ENCODE data around the gene PHF21A. TPM values are rescaled to one million over a fixed set of nuclear protein-coding genes. Genes with fewer than 3 reads are reported as not detected.

PHF21A gene
- total RNA-seq, 1 donor from 2014 or later = 35.7 TPM

DNA sequence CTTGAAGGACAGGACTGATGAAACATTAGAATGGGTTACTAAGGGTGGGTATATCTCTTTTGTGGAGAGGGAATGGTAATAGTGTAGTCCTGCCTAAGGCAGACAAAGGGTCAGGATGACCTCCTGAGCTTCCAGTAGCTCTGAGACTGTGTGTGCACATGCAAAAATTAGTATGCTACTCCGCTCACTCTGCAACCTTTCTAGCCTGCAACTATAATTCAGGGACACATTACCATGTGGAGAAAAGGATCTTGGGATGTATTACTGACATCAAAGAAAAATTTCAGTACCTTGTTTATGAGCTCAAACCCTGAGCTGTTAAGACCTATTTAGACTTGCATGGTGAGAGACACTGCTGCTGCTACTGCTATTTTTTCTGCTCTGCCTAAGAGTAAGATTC, 173.4 kb downstream of the PHF21A start:
- DNase-seq (ENCODE audit: low spot score) = no peak
- H3K4me3 Mint-ChIP-seq (ENCODE audit: low read depth) = no peak overlapping the region
- H3K27me3 Mint-ChIP-seq (ENCODE audit: low read depth) = no peaks in the 10 kb centered on the region
- no peaks in the 10 kb centered on the region for H3K4me1 Mint-ChIP-seq (ENCODE audit: low read depth)
- intact Hi-C loops (cut with micrococcal nuclease) = no loop called here
- H3K9me3 Mint-ChIP-seq = no peaks in the 10 kb centered on the region
- peaks cover 31% of the 10 kb centered on the region for H3K36me3 Mint-ChIP-seq (ENCODE audit: low read depth)
- no peak overlapping the region for H3K27ac Mint-ChIP-seq

DNA sequence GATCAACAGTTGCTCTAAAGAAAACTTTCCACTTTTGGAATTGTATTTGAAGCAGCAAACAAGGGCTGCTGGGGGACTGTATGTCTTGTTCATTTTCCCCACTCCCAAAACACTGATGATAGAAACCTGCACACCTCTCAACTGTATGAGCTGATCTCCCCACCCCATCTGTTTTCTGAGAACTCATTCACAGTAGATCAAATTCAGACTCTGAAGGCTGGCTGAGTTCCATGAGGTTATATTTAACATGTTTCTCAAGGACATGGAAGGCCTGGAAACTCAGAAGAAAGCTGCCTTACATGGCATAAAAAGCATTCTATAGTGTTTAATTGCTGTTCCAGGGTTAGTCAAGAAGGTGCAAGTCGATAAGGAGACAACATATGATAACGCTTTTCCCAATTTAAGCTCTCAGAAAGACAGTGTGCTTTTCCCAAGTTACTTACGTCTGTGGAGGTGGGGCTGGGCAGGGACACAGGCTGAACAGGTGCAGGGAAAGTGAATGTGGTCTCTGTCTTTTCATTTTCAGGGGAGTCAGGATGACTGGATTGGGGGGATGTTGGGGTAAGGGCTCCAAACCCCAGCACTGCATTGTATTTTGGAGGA, 175.8 kb downstream of the PHF21A start:
- Mint-ChIP-seq H3K4me1 (ENCODE audit: low read depth) (no peaks in the 10 kb centered on the region), H3K36me3 (ENCODE audit: low read depth) (peaks cover 37% of the 10 kb centered on the region), H3K4me3 (ENCODE audit: low read depth) (no peak overlapping the region), H3K27ac (no peak overlapping the region), H3K27me3 (ENCODE audit: low read depth) (no peaks in the 10 kb centered on the region), H3K9me3 (no peaks in the 10 kb centered on the region)
- intact Hi-C loops (cut with micrococcal nuclease) = no loop called here
- no peak for DNase-seq (ENCODE audit: low spot score)

DNA sequence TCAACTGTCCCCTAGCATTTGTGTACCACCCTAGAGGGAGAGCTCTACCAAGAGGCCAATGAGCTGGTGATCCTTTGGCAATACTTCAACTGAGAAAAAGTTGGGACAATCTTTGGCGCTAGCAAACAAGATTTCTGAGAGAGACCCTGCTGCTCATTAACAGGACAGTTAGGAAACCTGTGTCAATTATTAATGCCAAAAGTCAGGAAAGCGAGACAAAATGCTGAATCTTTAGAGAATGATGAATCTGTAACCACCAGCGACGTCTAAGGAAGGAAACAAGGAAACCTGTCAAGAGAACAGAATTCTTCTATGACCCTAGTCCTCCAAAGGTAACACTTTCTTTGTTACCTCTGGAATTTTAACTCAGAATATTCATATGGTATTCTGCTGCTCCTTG, 178.9 kb downstream of the PHF21A start:
- Mint-ChIP-seq H3K27ac (no peak overlapping the region), H3K9me3 (no peaks in the 10 kb centered on the region), H3K4me1 (ENCODE audit: low read depth) (no peaks in the 10 kb centered on the region), H3K27me3 (ENCODE audit: low read depth) (no peaks in the 10 kb centered on the region), H3K36me3 (ENCODE audit: low read depth) (peaks cover 23% of the 10 kb centered on the region), H3K4me3 (ENCODE audit: low read depth) (no peak overlapping the region)
- intact Hi-C loops (cut with micrococcal nuclease) = no loop called here
- DNase-seq (ENCODE audit: low spot score) = no peak

DNA sequence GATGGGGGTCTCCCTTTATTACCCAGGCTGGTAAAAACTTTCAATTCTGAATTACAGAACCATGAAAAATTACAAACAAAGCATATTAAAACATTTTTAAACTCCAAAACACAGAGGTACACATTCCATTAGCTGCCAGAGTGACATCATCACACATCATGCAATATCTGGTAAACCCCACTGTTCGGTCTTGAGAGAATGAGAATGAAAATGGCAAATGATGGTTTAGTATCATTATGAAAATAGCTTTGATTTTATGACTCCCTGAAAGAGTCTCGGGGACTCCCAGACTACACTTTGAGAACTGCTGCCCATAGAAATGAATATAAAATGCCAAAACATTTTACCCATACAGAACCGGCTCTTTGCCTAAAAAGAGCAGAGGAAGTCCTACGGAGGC, 180.0 kb downstream of the PHF21A start:
- Mint-ChIP-seq H3K4me1 (ENCODE audit: low read depth) (no peaks in the 10 kb centered on the region), H3K4me3 (ENCODE audit: low read depth) (no peak overlapping the region)
- intact Hi-C loops (cut with micrococcal nuclease) = no loop called here

DNA sequence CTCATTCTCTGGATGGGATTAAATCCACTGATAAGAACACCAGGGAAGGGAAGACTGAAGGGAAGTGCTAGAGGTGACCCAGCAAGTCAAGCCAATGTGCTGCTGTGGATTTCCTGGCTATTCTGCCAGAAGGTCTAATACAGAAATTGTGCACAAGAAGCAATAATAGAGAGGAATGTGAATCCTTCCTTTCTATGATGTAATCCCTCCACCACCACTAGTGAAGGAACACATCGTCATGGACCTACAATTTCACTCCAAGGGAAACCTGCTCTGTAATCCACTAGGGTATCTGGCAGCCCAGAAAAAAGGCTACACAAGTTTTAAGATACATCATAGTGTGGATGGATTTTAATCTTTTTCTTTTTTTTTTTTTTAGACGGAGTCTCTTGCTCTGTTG, 181.4 kb downstream of the PHF21A start:
- H3K4me3 Mint-ChIP-seq (ENCODE audit: low read depth) = no peak overlapping the region
- H3K36me3 Mint-ChIP-seq (ENCODE audit: low read depth) = peaks cover 19% of the 10 kb centered on the region
- intact Hi-C loops (cut with micrococcal nuclease) = no loop called here
- no peaks in the 10 kb centered on the region for H3K27me3 Mint-ChIP-seq (ENCODE audit: low read depth)
- no peak for DNase-seq (ENCODE audit: low spot score)
- H3K27ac Mint-ChIP-seq = no peak overlapping the region
- no peaks in the 10 kb centered on the region for H3K4me1 Mint-ChIP-seq (ENCODE audit: low read depth)
- H3K9me3 Mint-ChIP-seq = no peaks in the 10 kb centered on the region

More for the DNA sequence above, 180.0 kb downstream of the PHF21A start:
- no peaks in the 10 kb centered on the region for H3K27me3 Mint-ChIP-seq (ENCODE audit: low read depth)
- H3K9me3 Mint-ChIP-seq = no peaks in the 10 kb centered on the region
- DNase-seq (ENCODE audit: low spot score) = no peak
- H3K27ac Mint-ChIP-seq = no peak overlapping the region
- H3K36me3 Mint-ChIP-seq (ENCODE audit: low read depth) = peaks cover 31% of the 10 kb centered on the region

DNA sequence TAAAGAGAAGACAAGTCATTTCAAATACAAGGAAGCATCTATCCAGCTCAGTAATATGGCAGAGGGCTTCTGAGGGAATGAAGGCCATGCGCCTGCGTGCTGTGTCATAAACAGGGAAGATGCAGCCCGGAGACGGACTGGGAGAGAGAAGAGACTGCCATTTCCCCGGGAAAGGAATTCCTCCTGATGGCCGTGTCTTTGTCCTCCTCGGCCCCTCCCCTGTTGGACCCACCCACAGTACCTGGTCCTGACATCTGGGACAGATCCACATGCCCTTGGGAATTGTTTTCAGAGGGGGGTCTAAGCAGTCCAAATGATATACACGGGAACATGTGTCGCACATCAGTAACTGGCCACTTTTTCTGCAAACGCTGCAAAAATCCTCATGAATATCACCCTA, 183.3 kb downstream of the PHF21A start:
- Mint-ChIP-seq H3K27me3 (ENCODE audit: low read depth) (no peaks in the 10 kb centered on the region), H3K36me3 (ENCODE audit: low read depth) (peaks cover 18% of the 10 kb centered on the region)

DNA sequence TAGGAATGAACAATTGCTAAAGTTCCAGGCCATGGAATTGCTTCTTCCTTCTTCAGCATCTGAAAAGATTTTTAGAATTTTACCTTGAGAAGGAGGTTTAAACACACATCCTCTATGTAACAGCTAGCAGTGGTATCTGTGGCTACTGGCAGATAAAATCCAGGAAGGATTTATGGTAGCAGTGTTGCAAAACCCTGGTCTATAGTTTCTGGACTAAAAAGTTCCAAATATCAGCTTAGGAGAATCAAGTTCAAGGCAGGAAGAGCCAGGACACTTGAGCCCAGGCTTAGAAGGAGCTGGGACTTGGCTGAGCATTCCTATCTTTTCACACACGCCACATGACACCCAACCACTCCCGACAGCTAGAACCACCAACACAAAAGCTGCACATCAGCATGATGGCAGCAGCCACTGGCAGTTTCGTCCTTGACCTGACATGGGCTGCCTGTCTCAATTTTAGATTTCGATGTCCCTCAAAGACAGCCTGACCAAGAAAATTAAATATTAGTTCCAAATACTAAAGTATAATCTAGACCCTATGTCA, 184.7 kb downstream of the PHF21A start:
- Mint-ChIP-seq H3K27ac (no peak overlapping the region), H3K36me3 (ENCODE audit: low read depth) (peaks cover 12% of the 10 kb centered on the region), H3K4me3 (ENCODE audit: low read depth) (no peak overlapping the region), H3K27me3 (ENCODE audit: low read depth) (no peaks in the 10 kb centered on the region), H3K4me1 (ENCODE audit: low read depth) (no peaks in the 10 kb centered on the region), H3K9me3 (no peaks in the 10 kb centered on the region)
- no peak for DNase-seq (ENCODE audit: low spot score)
- intact Hi-C loops (cut with micrococcal nuclease) = no loop called here

More for the DNA sequence above, 183.3 kb downstream of the PHF21A start:
- DNase-seq (ENCODE audit: low spot score) = no peak
- Mint-ChIP-seq H3K4me3 (ENCODE audit: low read depth) (no peak overlapping the region), H3K9me3 (no peaks in the 10 kb centered on the region), H3K27ac (no peak overlapping the region), H3K4me1 (ENCODE audit: low read depth) (no peaks in the 10 kb centered on the region)
- intact Hi-C loops (cut with micrococcal nuclease) = no loop called here

DNA sequence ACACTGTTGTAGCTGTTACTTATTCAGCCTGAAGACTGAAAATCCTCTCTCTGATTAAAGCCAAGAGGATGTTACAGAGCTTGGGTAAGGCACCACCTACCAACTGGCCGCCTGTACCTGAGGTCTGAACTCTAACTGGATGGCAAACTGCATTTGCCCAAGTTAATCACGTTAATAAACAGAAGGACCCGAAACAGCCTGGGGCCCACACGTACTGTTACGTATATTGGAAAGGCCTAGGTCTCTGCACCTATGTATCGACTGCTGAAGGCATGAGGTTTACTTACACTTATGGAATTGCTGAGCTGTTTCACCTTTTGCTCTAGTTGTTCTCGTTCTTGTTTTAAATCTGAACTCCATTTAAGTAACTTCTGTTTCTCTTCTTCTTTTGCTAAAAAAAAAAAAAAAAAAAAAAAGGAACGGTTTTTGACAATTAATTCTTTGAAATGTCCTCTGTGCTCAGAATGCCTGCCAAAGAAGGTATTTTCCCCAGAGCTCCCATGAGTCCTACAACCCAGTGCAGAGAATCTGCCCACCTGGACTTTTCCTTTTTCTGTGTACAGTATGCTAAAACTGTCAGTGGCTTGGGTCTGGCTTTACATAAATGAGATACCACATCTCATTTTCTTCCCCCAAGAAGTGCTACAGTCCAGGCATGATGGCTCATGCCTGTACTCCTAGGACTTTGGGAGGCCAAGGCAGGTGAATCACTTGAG, 185.7 kb downstream of the PHF21A start:
- DNase-seq (ENCODE audit: low spot score) = no peak
- Mint-ChIP-seq H3K36me3 (ENCODE audit: low read depth) (peaks cover 12% of the 10 kb centered on the region), H3K4me1 (ENCODE audit: low read depth) (peaks cover 1% of the 10 kb centered on the region), H3K9me3 (no peaks in the 10 kb centered on the region), H3K27me3 (ENCODE audit: low read depth) (no peaks in the 10 kb centered on the region), H3K4me3 (ENCODE audit: low read depth) (no peak overlapping the region), H3K27ac (no peak overlapping the region)
- intact Hi-C loops (cut with micrococcal nuclease) = no loop called here

DNA sequence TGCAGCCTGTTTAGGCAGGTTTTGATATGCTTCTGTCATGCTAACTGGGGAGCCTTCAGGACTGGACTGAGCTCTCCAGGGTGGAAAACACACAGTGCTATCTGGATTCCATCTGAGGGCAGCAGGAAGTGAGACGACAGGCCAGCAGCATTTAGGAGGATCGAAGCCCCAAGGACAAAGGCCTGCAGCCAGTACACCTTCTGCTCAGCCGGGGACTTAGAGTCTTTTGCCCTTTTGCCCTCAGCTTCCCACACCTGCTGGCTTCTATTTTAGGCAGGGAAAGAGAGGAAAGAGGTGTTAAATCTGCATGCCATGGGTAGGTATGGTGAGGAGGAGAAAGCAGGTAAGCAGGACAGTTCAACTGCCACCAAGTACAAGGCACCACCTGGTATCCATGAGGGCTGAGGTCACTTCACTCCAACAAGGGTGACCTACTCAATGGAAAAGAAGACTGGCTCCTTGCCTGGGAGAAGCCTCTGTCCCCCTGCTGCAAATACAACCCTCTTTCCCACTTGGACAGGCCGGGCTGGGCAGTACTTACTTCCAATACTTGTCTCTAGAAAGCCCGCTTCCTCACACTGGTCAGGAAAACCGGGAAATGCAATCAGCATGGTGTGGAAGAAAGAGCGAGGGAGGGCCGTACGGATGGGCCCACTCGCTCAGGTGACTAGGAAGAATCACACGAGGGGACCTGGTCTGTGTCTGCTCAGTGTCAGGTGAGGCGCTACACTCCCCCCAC, 186.5 kb downstream of the PHF21A start:
- Mint-ChIP-seq H3K9me3 (no peaks in the 10 kb centered on the region), H3K27me3 (ENCODE audit: low read depth) (no peaks in the 10 kb centered on the region), H3K4me1 (ENCODE audit: low read depth) (peaks cover 9% of the 10 kb centered on the region), H3K4me3 (ENCODE audit: low read depth) (no peak overlapping the region), H3K36me3 (ENCODE audit: low read depth) (peaks cover 12% of the 10 kb centered on the region), H3K27ac (no peak overlapping the region)
- no peak for DNase-seq (ENCODE audit: low spot score)
- intact Hi-C loops (cut with micrococcal nuclease) = no loop called here

DNA sequence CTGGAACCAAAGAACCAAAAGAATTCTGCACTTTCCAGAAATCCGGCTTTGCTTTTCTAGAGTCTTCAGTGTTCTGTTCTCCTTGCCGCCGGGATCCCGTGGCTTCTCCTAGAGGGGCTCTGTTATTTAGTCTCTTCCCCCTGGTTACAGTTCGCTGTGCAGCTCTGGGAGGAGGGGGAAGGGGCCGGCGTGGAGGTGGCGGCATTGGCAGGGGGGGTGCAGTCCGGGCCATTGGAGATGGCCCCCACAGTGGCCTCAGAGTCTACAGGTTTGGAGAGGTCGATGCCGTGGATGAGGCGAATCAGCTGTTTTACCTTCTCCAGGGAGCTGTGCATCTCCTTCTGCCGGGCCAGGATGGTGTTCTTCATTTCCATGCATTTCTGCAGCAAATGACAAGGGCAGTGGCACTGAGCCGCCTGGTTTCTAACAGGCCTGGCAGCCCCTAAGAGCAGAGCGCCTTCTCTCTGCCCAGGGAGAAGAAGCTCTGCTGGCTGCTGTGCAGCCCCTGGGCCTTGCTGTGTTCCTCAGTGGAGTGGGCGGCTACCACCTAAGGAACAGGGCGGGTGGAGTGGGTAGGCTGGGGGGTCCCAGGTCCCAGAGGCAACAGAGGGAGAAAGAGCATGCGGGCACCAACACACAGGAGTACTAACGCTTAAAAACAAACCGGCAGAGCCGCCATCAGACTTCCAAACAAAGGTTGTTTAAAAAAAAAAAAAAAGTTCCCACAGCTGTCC, 187.2 kb downstream of the PHF21A start:
- no peak overlapping the region for H3K27ac Mint-ChIP-seq
- DNase-seq (ENCODE audit: low spot score) = no peak
- no peak overlapping the region for H3K4me3 Mint-ChIP-seq (ENCODE audit: low read depth)
- H3K9me3 Mint-ChIP-seq = no peaks in the 10 kb centered on the region
- peaks cover 10% of the 10 kb centered on the region for H3K4me1 Mint-ChIP-seq (ENCODE audit: low read depth)
- H3K27me3 Mint-ChIP-seq (ENCODE audit: low read depth) = no peaks in the 10 kb centered on the region
- peaks cover 12% of the 10 kb centered on the region for H3K36me3 Mint-ChIP-seq (ENCODE audit: low read depth)
- intact Hi-C loops (cut with micrococcal nuclease) = no loop called here

DNA sequence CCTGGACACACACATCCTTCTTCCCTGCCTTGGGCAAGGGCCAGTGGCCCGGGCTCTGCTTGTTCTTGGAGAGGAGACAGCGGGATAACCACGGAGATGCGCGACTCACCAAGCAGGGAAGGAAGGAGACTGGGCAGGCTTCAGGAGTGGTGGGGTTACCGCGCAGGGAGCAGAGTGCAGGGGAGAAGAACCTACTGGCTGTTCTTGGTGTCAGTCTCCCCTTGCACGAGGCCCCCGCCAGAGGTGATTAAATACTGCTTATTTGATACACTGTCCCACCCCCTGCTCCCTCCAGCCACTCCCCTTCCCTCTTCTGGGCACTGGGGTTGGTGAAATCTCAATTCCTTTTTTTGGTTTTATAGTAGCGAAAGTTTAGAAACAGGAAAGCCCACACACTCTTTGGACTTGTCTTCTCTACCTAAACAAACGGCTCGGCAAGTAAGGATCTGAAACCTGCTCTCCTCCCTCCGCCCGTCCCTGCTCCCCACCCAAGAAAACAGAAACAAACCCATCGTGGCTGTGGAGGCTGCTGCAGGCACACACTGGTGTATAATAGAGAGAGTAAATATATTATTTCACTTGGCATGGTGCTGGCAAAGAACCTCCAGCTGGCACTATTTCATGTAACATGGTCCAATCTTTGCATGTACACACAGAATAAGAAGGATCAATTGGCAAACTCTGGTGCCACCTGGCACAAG, 188.0 kb downstream of the PHF21A start:
- no peak overlapping the region for H3K4me3 Mint-ChIP-seq (ENCODE audit: low read depth)
- no peak for DNase-seq (ENCODE audit: low spot score)
- intact Hi-C loops (cut with micrococcal nuclease) = no loop called here
- no peaks in the 10 kb centered on the region for H3K9me3 Mint-ChIP-seq
- H3K27me3 Mint-ChIP-seq (ENCODE audit: low read depth) = no peaks in the 10 kb centered on the region
- no peak overlapping the region for H3K27ac Mint-ChIP-seq
- H3K4me1 Mint-ChIP-seq (ENCODE audit: low read depth) = peaks cover 10% of the 10 kb centered on the region
- H3K36me3 Mint-ChIP-seq (ENCODE audit: low read depth) = peaks cover 12% of the 10 kb centered on the region

DNA sequence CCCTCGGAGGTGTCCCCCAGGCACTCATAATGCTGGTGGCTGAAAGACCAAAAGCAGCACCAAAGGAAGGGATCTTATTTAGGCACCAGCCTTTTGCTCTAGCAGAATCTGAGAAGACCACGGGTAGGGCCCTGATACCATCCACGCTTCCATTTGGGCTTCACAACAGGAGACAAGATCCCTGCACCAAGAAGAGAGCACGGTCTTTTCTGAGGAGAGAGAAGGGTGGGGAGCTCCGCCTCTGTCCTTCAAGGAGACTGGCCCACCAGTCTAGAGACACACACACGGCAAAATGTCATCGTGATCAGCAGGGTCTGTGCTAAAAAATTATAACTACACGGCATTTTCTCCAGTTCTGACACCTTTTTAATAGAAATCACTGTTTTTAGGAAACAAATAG, 189.0 kb downstream of the PHF21A start:
- Mint-ChIP-seq H3K4me3 (ENCODE audit: low read depth) (no peak overlapping the region), H3K27ac (no peak overlapping the region), H3K36me3 (ENCODE audit: low read depth) (peaks cover 12% of the 10 kb centered on the region), H3K27me3 (ENCODE audit: low read depth) (no peaks in the 10 kb centered on the region), H3K4me1 (ENCODE audit: low read depth) (peaks cover 10% of the 10 kb centered on the region), H3K9me3 (no peaks in the 10 kb centered on the region)
- intact Hi-C loops (cut with micrococcal nuclease) = no loop called here
- no peak for DNase-seq (ENCODE audit: low spot score)
